NK-92 (cell line): ENCODE measurements around the gene SPINT2.
"Not testable (repeated sequence)": the region's sequence is repeated elsewhere in the genome, so short reads cannot be mapped to it uniquely, and the experiment has no call there.

Source experiments
- DNase-seq: peaks from one replicate; lab custom pipeline; 2025; ENCODE audit not compliant: unreplicated experiment; lab: John Stamatoyannopoulos, UW

SPINT2 gene

GRCh38 chr19:38234615-38235014 is 29.8 kb upstream of the SPINT2 start:
- no peak for DNase-seq

GRCh38 chr19:38239816-38240215 is 24.6 kb upstream of the SPINT2 start:
- no peak for DNase-seq

- DNase-seq: no peak
These were observed 21.1 kb upstream of the SPINT2 start for GRCh38 chr19:38243279-38243673.

GRCh38 chr19:38245826-38246498 is 18.4 kb upstream of the SPINT2 start:
- no peak for DNase-seq

- no peak for DNase-seq
These were observed 17.2 kb upstream of the SPINT2 start for GRCh38 chr19:38247126-38247525.

GRCh38 chr19:38247734-38248268 is 16.6 kb upstream of the SPINT2 start:
- no peak for DNase-seq

- no peak for DNase-seq
These were observed 16.0 kb upstream of the SPINT2 start for GRCh38 chr19:38248421-38248820.

GRCh38 chr19:38250428-38250820 is 13.9 kb upstream of the SPINT2 start:
- no peak for DNase-seq

- DNase-seq: no peak
These were observed 13.4 kb upstream of the SPINT2 start for GRCh38 chr19:38250821-38251563.

GRCh38 chr19:38251564-38252051 is 12.8 kb upstream of the SPINT2 start:
- DNase-seq: no peak

- no peak for DNase-seq
These were observed 12.0 kb upstream of the SPINT2 start for GRCh38 chr19:38252385-38252784.

GRCh38 chr19:38252941-38253691 is 11.3 kb upstream of the SPINT2 start:
- no peak for DNase-seq

GRCh38 chr19:38253788-38254187 is 10.6 kb upstream of the SPINT2 start:
- DNase-seq: no peak

GRCh38 chr19:38255383-38256014 is 8.9 kb upstream of the SPINT2 start:
- no peak for DNase-seq

- not testable (repeated sequence) for DNase-seq
These were observed 2.4 kb upstream of the SPINT2 start for GRCh38 chr19:38261942-38262341.

GRCh38 chr19:38262585-38263268 is 1.6 kb upstream of the SPINT2 start:
- no peak for DNase-seq

GRCh38 chr19:38263689-38264485 is 486 bp upstream of the SPINT2 start:
- DNase-seq: no peak

GRCh38 chr19:38265213-38265861 is 964 bp downstream of the SPINT2 start:
- no peak for DNase-seq

- DNase-seq: no peak
These were observed 1.6 kb downstream of the SPINT2 start for GRCh38 chr19:38265921-38266429.
